Prostate gland (tissue), 2 donors: ENCODE measurements around the gene ZNF330.

Experiments used
- POLR2A ChIP-seq: fragments of 450-650 bp; IDR thresholded peaks from one replicate; pipeline ENCODE4 v1.6.1; 2016; ENCODE audit warnings: antibody characterized with exemption, mild to moderate bottlenecking
- TF ChIP-seq, protein P1 (sequence below), 4 experiments: fragments of 200-600 bp in 2 of 4; fragments of 450-650 bp in 2 of 4; sonication (generic) in 2 of 4; IDR thresholded peaks; 1 replicate in 3 of 4; 2 replicates in 1 of 4; pipeline ENCODE4 v1.5.1; 2016 to 2019; ENCODE audit warnings: antibody characterized with exemption in 4 of 4, mild to moderate bottlenecking in 2 of 4, moderate library complexity in 2 of 4

DNA sequence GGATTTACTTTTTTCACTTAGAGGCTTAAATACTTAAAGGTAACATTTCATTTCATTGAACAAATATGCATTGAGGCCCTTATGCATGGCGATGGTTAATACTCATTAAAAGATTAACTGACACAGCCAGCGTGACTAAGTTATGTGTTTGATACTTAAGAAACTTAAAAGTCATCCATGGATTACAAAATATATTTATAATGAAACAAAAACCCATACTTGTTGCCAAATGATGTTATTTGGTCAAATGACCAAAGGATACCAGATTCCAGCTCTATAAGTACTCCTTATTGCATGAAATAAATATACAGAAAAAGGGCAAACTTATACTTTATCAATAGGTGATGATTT lies 26.7 kb downstream of the ZNF330 start:
- no peak for TF ChIP-seq POLR2A
- TF ChIP-seq, protein P1, sequence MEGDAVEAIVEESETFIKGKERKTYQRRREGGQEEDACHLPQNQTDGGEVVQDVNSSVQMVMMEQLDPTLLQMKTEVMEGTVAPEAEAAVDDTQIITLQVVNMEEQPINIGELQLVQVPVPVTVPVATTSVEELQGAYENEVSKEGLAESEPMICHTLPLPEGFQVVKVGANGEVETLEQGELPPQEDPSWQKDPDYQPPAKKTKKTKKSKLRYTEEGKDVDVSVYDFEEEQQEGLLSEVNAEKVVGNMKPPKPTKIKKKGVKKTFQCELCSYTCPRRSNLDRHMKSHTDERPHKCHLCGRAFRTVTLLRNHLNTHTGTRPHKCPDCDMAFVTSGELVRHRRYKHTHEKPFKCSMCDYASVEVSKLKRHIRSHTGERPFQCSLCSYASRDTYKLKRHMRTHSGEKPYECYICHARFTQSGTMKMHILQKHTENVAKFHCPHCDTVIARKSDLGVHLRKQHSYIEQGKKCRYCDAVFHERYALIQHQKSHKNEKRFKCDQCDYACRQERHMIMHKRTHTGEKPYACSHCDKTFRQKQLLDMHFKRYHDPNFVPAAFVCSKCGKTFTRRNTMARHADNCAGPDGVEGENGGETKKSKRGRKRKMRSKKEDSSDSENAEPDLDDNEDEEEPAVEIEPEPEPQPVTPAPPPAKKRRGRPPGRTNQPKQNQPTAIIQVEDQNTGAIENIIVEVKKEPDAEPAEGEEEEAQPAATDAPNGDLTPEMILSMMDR (IDR thresholded peaks at IDR 0.05), result no peak
